DOHH2 (cell line): Measurements from ENCODE around the gene NAALADL2.

ENCODE experiments used
- H3F3A ChIP-seq: fragments of 200-600 bp; sonication (generic), shearing (Covaris generic); 2 replicates; pipeline ENCODE4 v1.6.0; 2016; ENCODE audit warnings: antibody characterized with exemption, mild to moderate bottlenecking; ENCODE audit not compliant: control insufficient read depth, insufficient read depth
- H3K27ac ChIP-seq: fragments of 200-600 bp; sonication (generic); 2 replicates; pipeline ENCODE4 v1.5.1; 2014; ENCODE audit warnings: low read depth, mild to moderate bottlenecking, low read length, moderate library complexity
- H3K27me3 ChIP-seq: fragments of 200-600 bp; sonication (generic); 2 replicates; pipeline ENCODE4 v1.6.1; 2014; ENCODE audit warnings: mild to moderate bottlenecking, low read length, mixed read lengths; ENCODE audit not compliant: control insufficient read depth
- H3K36me3 ChIP-seq: fragments of 200-600 bp; sonication (generic); 2 replicates; pipeline ENCODE4 v1.6.1; 2014; ENCODE audit warnings: mild to moderate bottlenecking, low read length, moderate library complexity, mixed read lengths; ENCODE audit not compliant: control insufficient read depth
- H3K4me1 ChIP-seq: fragments of 200-600 bp; sonication (generic); 2 replicates; pipeline ENCODE4 v1.6.1; 2014; ENCODE audit warnings: mild to moderate bottlenecking, low read length, mixed read lengths; ENCODE audit not compliant: control insufficient read depth
- H3K4me2 ChIP-seq: fragments of 200-600 bp; sonication (generic); 2 replicates; pipeline ENCODE4 v1.6.0; 2014; ENCODE audit warnings: mild to moderate bottlenecking, low read length, moderate library complexity
- H3K4me3 ChIP-seq: fragments of 200-600 bp; sonication (generic); 2 replicates; pipeline ENCODE4 v1.5.1; 2014; ENCODE audit warnings: mild to moderate bottlenecking, low read length, mixed read lengths
- H3K79me2 ChIP-seq: fragments of 200-600 bp; sonication (generic); 2 replicates; pipeline ENCODE4 v1.6.1; 2014; ENCODE audit warnings: mild to moderate bottlenecking, low read length, mixed read lengths; ENCODE audit not compliant: control insufficient read depth
- H3K9me2 ChIP-seq: fragments of 200-600 bp; sonication (generic); replicated peaks from 2 replicates; pipeline ENCODE4 v1.6.1; 2014; ENCODE audit warnings: mild to moderate bottlenecking, low read length, mixed read lengths; ENCODE audit not compliant: control insufficient read depth
- H3K9me3 ChIP-seq: fragments of 200-600 bp; sonication (generic); 2 replicates; pipeline ENCODE4 v1.6.1; 2014; ENCODE audit warnings: antibody characterized with exemption, low read length, mixed read lengths; ENCODE audit not compliant: control insufficient read depth, insufficient read depth
- H4K20me1 ChIP-seq: fragments of 200-600 bp; sonication (generic); 2 replicates; pipeline ENCODE4 v1.6.0; 2014; ENCODE audit warnings: low read depth, mild to moderate bottlenecking, antibody characterized with exemption, low read length, moderate library complexity; ENCODE audit not compliant: control insufficient read depth, insufficient read depth
- CTCF ChIP-seq: fragments of 200-600 bp; sonication (generic); IDR thresholded peaks from one replicate; pipeline ENCODE4 v1.5.1; 2014; ENCODE audit warnings: antibody characterized with exemption, mild to moderate bottlenecking, low read depth, low read length; ENCODE audit not compliant: poor library complexity, severe bottlenecking
- EZH2phosphoT487 ChIP-seq: fragments of 200-600 bp; sonication (generic); IDR thresholded peaks from 2 replicates; pipeline ENCODE4 v1.6.1; 2017; ENCODE audit warnings: borderline replicate concordance, mild to moderate bottlenecking, antibody characterized with exemption, low read length, moderate library complexity, mixed read lengths

NAALADL2 gene

GRCh38 chr3:174859114-174859735 lies at the start of gene NAALADL2:
TSS of gene NAALADL2 (plus strand) at chr3:174859334.
- no peaks in the 10 kb centered on the region for H3K27me3 ChIP-seq
- TF ChIP-seq CTCF (no peak), EZH2phosphoT487 (no peak)
- no peaks in the 10 kb centered on the region for H4K20me1 ChIP-seq
- H3F3A ChIP-seq, result no peaks in the 10 kb centered on the region
- no peak within 1 kb of the TSS for H3K27ac ChIP-seq
- no peak within 1 kb of the TSS for H3K4me3 ChIP-seq
- no peaks in the 10 kb centered on the region for H3K36me3 ChIP-seq
- no peaks in the 10 kb centered on the region for H3K9me3 ChIP-seq
- no peaks in the 10 kb centered on the region for H3K4me1 ChIP-seq
- no peaks in the 10 kb centered on the region for H3K79me2 ChIP-seq
- no peaks in the 10 kb centered on the region for H3K9me2 ChIP-seq
- H3K4me2 ChIP-seq, result no peak within 1 kb of the TSS

GRCh38 chr3:174810254-174810653 lies 48.9 kb upstream of the NAALADL2 start:
- H3K27me3 ChIP-seq, result no peaks in the 10 kb centered on the region
- H3K9me3 ChIP-seq, result no peaks in the 10 kb centered on the region
- no peaks in the 10 kb centered on the region for H3K79me2 ChIP-seq
- no peaks in the 10 kb centered on the region for H4K20me1 ChIP-seq
- no peak overlapping the region for H3K4me3 ChIP-seq
- no peaks in the 10 kb centered on the region for H3F3A ChIP-seq
- H3K4me1 ChIP-seq, result no peaks in the 10 kb centered on the region
- H3K27ac ChIP-seq, result no peak overlapping the region
- H3K4me2 ChIP-seq, result no peak overlapping the region
- no peaks in the 10 kb centered on the region for H3K9me2 ChIP-seq
- H3K36me3 ChIP-seq, result no peaks in the 10 kb centered on the region
- TF ChIP-seq EZH2phosphoT487 (no peak), CTCF (no peak)

- Histone ChIP-seq H4K20me1 (no peaks in the 10 kb centered on the region), H3K9me2 (no peaks in the 10 kb centered on the region), H3K4me3 (no peak overlapping the region), H3F3A (no peaks in the 10 kb centered on the region), H3K79me2 (no peaks in the 10 kb centered on the region), H3K4me1 (no peaks in the 10 kb centered on the region), H3K27ac (no peak overlapping the region), H3K36me3 (no peaks in the 10 kb centered on the region), H3K9me3 (no peaks in the 10 kb centered on the region), H3K27me3 (no peaks in the 10 kb centered on the region), H3K4me2 (no peak overlapping the region)
- TF ChIP-seq CTCF (no peak), EZH2phosphoT487 (no peak)
Measured at GRCh38 chr3:174812172-174812862, 46.8 kb upstream of the NAALADL2 start.
